Stimulated activated naive CD8-positive, alpha-beta T cell treated with anti-CD3 and anti-CD28 coated beads, Interleukin-15, Interleukin-2, amounts not matched to agents 100 ng/mL and 50 ng/mL, for 24 hours (primary cell): ENCODE data around the gene CASP7.

Experiments
- H3K27ac Mint-ChIP-seq: one replicate; pipeline ENCODE4 v1.8.0; 2021; ENCODE audit warnings: mild to moderate bottlenecking, mixed read lengths
- H3K27me3 Mint-ChIP-seq: one replicate; pipeline ENCODE4 v1.8.0; 2021; ENCODE audit warnings: mixed read lengths
- H3K36me3 Mint-ChIP-seq: one replicate; pipeline ENCODE4 v1.8.0; 2021; ENCODE audit warnings: low read depth, mixed read lengths
- H3K4me1 Mint-ChIP-seq: one replicate; pipeline ENCODE4 v1.8.0; 2021; ENCODE audit warnings: low read depth, mixed read lengths
- H3K4me3 Mint-ChIP-seq: one replicate; pipeline ENCODE4 v1.8.0; 2021; ENCODE audit warnings: mild to moderate bottlenecking, mixed read lengths
- H3K9me3 Mint-ChIP-seq: one replicate; pipeline ENCODE4 v1.8.0; 2021; ENCODE audit warnings: mixed read lengths

CASP7 gene

DNA sequence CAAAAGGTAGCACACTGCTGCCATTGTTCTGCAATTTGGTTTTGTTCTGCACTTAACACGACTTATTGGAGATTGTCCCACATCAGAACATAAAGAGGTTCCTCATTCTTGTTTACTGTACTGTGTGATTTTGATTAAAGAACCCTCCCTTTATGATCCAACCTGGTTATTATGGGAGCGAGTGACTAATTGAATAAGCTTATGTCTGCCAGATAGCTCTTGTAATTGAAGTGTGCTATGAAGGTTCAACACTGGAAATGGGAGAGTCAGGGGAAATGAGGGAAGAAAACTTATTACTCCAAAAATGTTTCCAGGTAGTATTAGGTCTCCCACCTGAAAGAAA, 33.9 kb downstream of the CASP7 start:
- H3K27ac Mint-ChIP-seq: no peak overlapping the region
- peaks cover 45% of the 10 kb centered on the region for H3K36me3 Mint-ChIP-seq
- H3K9me3 Mint-ChIP-seq: no peaks in the 10 kb centered on the region
- H3K4me1 Mint-ChIP-seq: peaks cover 19% of the 10 kb centered on the region
- H3K4me3 Mint-ChIP-seq: no peak overlapping the region
- H3K27me3 Mint-ChIP-seq: no peaks in the 10 kb centered on the region

DNA sequence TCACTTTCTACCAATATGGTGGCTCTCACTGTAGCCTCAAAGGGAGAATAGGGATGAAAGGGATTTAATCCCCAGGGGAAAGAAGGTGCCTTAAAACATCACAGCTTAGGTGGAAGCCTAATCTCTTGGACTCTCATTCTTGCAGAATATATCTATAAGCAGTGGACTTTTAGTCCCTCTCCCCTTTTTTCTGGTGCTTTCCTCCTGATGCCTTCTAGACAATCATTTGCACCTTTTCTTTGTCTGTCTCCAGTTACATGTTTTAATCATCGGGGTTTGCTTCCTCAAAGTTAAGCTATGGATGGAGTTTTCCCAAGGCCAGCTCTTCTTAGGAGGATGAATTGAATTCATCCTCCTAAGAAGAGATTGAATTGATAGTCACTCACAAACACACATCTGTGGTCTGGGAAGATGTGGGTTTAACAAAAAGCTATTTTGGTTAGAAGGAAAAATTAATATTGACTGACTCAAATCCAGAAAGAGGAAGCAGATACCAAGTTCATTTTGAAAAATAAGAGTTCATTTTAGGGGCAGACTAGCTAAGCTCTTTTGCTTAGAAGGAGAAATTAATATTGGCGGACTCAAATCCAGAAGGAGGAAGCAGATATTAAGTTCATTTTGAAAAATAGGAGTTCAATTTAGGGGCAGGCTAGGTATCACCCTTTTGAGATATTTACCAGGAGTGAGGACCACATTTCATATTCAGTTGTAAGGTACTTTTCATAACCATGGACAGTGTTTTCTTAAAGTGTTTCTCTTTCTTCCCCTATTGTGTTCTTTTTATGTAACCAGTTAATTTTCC, 36.6 kb downstream of the CASP7 start:
- H3K4me3 Mint-ChIP-seq: no peak overlapping the region
- H3K9me3 Mint-ChIP-seq: no peaks in the 10 kb centered on the region
- H3K27ac Mint-ChIP-seq: no peak overlapping the region
- peaks cover 67% of the 10 kb centered on the region for H3K36me3 Mint-ChIP-seq
- H3K27me3 Mint-ChIP-seq: no peaks in the 10 kb centered on the region
- peaks cover 9% of the 10 kb centered on the region for H3K4me1 Mint-ChIP-seq

DNA sequence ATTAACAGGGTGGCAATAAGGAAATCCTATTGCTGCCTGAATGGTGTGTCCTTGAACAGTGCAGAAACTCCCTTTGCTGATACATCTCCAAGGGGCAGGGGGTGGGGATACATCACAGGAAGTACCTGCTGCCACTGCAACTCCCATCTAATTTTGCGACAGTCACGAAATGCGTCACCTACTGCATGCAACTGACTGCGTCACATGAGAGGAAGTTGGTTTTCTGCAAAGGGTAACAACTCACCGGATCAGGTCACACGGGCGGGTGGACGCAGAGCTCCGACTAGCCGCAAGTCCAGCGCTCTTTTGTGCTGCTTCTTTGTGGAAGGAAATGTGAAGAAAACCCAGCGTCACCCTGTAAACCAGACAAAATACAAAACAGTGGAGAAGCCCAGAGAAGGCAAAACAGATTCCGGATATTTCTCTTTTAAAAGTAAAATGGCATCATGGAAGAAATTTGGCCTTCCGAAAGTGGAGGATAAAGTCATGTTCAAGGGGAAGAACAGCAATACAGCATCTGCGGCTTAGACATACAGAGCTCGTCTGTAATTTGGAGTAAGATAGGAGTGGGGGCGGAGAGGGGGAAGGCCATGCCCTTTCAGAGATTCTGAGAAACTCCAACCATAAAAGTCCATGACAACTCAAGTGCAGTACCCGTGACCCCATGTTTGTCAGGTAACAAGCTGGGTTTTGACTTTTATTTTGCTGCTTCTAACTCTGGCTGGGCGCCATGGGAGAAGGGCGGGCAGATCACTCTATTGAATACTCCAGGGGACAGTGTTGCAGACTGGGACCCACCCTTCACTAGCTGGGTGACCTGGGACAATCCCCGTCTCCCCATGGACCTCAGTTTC, 39.5 kb downstream of the CASP7 start:
- H3K27ac Mint-ChIP-seq: no peak overlapping the region
- no peaks in the 10 kb centered on the region for H3K27me3 Mint-ChIP-seq
- peaks cover 9% of the 10 kb centered on the region for H3K4me1 Mint-ChIP-seq
- H3K9me3 Mint-ChIP-seq: no peaks in the 10 kb centered on the region
- no peak overlapping the region for H3K4me3 Mint-ChIP-seq
- H3K36me3 Mint-ChIP-seq: peaks cover 66% of the 10 kb centered on the region

DNA sequence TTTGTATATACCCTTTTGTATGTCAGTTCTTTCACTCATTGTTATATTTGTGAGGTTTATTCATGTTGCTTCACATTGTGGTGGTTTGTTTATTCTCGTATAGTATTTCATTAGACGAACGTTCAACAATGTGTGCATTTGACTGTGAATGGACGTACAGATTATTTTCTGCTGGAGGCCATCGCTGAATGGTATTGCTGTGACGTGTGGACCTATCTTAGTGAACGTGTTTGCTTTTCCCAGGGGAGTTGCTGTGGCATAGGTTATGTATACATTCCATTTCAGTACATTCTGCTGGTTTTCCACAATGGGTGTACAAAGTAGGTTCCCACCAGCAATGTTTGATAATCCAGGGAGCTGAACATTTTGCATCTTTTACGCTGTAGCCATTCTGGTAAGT, 40.7 kb downstream of the CASP7 start:
- Mint-ChIP-seq H3K27ac (no peak overlapping the region), H3K4me1 (peaks cover 9% of the 10 kb centered on the region), H3K9me3 (no peaks in the 10 kb centered on the region), H3K4me3 (no peak overlapping the region), H3K36me3 (peaks cover 76% of the 10 kb centered on the region), H3K27me3 (no peaks in the 10 kb centered on the region)

DNA sequence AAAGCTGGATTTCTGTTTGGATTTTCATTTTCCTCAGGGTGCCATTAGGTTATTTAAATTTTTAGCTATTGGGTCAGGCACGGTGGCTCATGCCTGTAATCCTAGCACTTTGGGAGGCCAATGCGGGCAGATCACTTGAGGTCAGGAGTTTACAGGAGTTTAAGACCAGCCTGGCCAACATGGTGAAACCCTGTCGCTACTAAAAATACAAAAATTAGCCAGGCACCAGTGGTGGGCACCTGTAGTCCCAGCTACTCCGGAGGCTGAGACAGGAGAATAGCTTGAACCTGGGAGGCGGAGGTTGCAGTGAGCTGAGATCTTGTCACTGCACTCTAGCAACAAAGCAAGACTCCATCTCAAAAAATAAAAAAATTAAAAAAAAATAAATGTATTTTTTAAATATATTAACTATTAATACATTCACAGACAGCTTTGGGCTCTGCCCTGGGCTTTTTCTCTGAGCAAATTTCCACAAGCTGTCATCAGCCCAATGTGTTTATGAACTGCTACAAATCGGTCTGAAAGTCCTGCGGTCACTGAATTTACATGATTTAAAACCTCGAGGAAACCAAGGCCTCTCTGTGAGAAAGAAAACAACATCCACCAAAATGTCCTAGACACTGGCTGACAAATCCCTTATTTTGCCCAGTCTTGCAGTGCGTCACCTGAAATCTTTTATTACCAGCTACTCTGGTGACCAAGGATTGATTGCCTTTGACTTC, 52.6 kb downstream of the CASP7 start:
- no peaks in the 10 kb centered on the region for H3K27me3 Mint-ChIP-seq
- H3K27ac Mint-ChIP-seq: no peak overlapping the region
- H3K4me1 Mint-ChIP-seq: no peaks in the 10 kb centered on the region
- peaks cover 37% of the 10 kb centered on the region for H3K36me3 Mint-ChIP-seq
- no peak overlapping the region for H3K4me3 Mint-ChIP-seq
- H3K9me3 Mint-ChIP-seq: no peaks in the 10 kb centered on the region

DNA sequence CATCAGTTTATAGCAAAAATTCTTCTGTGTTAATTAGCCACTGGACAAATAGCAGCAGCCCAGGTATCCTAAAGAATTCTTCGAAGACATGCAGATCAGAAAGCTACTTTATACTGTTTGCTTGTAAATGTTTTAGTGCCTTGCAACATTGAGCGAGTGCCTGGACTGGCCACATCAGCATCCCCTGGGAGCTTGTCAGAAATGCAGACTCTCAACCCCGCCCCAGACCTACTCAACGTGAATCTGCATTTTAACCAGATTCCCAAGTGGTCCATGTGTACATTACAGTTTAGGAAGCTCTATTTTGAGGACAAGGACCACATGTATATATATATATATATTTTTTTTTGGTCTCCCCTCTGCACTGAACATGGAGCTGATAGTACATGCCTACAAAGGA, 53.3 kb downstream of the CASP7 start:
- no peaks in the 10 kb centered on the region for H3K4me1 Mint-ChIP-seq
- no peak overlapping the region for H3K27ac Mint-ChIP-seq
- H3K27me3 Mint-ChIP-seq: no peaks in the 10 kb centered on the region
- peaks cover 32% of the 10 kb centered on the region for H3K36me3 Mint-ChIP-seq
- no peak overlapping the region for H3K4me3 Mint-ChIP-seq
- H3K9me3 Mint-ChIP-seq: no peaks in the 10 kb centered on the region

DNA sequence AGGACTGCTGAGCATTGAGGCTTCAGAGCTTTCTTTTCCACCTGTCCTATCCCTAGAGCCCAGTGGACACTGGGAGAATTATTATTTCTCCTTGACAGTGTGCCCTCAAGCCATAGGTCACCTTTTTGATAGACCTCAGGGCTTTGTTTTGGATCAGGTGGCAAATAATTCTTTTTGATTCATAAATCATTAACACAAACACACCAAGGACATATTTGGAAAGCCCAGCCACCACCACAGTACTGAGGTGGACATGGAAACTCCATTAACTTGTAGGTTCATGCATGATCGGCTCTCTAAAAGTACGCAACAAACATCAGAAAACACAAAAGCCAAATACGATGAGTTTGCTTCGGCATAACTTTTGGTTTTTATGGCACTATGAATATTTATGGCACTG, 53.9 kb downstream of the CASP7 start:
- H3K4me1 Mint-ChIP-seq: no peaks in the 10 kb centered on the region
- H3K36me3 Mint-ChIP-seq: peaks cover 25% of the 10 kb centered on the region
- H3K27ac Mint-ChIP-seq: no peak overlapping the region
- no peaks in the 10 kb centered on the region for H3K27me3 Mint-ChIP-seq
- no peak overlapping the region for H3K4me3 Mint-ChIP-seq
- H3K9me3 Mint-ChIP-seq: no peaks in the 10 kb centered on the region

DNA sequence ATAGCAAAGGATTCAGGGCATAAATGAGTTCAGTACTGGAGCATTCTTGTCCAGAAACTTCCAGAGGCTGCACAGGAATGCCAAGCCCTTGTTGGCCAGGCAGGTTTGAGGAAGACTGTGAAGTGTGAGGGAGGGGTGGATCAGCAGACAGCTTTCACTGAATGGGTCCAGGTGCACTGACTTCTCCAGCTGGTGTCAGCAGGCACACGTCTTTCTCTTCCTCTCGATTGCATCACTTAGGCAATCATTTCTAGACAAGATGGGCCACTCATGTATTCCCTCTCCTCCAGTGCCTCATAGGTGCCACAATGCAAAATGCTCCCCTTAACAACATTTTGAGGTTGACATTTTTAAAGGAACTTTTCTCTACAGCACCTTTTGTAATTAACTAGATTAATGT, 56.2 kb downstream of the CASP7 start:
- Mint-ChIP-seq H3K4me3 (no peak overlapping the region), H3K9me3 (no peaks in the 10 kb centered on the region), H3K4me1 (no peaks in the 10 kb centered on the region), H3K27ac (no peak overlapping the region), H3K27me3 (peaks cover 8% of the 10 kb centered on the region), H3K36me3 (peaks cover 5% of the 10 kb centered on the region)

DNA sequence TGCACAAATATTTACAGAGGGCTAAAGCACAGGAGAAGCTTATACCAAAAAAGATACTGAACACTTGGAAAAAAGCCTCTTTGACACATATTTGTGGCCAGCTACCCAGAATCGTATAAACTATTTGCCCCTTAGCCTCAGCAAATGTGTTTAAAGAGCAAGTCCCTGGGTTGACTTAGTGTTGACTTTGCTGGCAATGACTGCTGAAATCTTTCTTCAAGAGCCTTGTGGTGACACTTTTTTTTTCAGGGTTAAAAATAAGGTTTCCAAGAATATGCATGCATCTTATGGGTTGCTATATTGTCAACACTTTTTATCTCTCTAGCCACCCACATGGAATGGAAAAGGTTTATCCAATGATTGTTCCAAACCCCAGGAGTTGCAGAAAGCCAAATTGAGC, 56.9 kb downstream of the CASP7 start:
- Mint-ChIP-seq H3K36me3 (peaks cover 1% of the 10 kb centered on the region), H3K9me3 (no peaks in the 10 kb centered on the region), H3K27ac (no peak overlapping the region), H3K4me3 (no peak overlapping the region), H3K27me3 (peaks cover 8% of the 10 kb centered on the region), H3K4me1 (no peaks in the 10 kb centered on the region)

DNA sequence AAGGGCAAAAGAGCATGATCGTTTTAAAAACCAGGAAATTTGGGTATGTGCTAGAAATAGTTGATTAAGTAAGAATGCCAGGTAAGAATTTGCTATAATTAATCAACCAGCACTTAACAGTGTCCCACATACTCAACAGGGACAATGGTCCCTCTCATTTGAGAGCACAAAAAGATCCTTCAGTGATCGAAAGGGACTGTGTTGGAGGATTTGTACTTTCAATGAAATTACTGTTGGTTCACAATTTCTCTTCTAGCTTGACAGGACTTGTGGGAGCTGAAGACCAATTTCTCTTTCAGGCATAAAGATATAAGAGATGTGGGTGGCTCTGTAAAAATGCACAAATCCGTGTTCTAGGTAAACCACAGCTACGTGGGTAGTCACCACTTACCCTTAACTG, 59.3 kb downstream of the CASP7 start:
- no peaks in the 10 kb centered on the region for H3K36me3 Mint-ChIP-seq
- peaks cover 17% of the 10 kb centered on the region for H3K27me3 Mint-ChIP-seq
- no peak overlapping the region for H3K27ac Mint-ChIP-seq
- H3K4me1 Mint-ChIP-seq: no peaks in the 10 kb centered on the region
- no peak overlapping the region for H3K4me3 Mint-ChIP-seq
- H3K9me3 Mint-ChIP-seq: no peaks in the 10 kb centered on the region

DNA sequence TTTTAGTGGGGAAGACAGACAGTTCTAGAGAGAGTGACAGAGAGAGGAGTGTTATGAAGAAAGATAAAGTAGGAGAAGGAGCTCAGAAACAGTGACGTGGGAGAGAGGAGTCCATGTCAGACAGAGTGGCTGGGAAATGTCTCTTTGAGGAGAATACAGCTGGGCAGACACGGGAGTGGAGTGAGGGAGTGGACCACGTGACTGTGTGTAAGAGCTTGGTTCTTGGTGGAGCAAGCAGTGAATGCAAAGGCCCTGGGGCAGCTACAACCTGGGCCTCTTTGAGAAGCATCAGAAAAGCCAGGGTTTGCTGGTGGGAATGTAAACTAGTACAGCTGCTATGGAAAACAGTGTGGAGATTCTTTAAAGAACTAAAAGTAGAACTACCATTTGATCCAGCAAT, 59.9 kb downstream of the CASP7 start:
- no peak overlapping the region for H3K27ac Mint-ChIP-seq
- no peak overlapping the region for H3K4me3 Mint-ChIP-seq
- H3K9me3 Mint-ChIP-seq: no peaks in the 10 kb centered on the region
- H3K36me3 Mint-ChIP-seq: no peaks in the 10 kb centered on the region
- H3K4me1 Mint-ChIP-seq: no peaks in the 10 kb centered on the region
- peaks cover 23% of the 10 kb centered on the region for H3K27me3 Mint-ChIP-seq

DNA sequence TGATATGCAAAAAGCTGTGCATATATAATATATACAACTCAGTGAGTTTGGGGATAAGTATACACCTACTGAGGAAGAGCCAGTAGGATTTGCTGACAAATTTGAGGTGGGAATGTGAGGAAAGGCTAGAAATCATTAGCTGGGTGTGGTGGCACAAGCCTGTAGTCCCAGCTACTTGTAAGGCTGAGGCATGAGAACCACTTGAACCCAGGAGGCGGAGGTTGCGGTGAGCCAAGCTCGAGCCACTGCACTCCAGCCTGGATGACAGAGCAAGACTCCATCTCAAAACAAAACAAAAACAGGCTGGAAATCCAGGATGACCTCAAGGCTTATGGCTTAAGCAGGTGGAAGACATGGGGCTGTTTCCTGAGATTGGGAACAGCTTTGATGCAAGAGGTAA, 61.1 kb downstream of the CASP7 start:
- Mint-ChIP-seq H3K4me3 (no peak overlapping the region), H3K27ac (no peak overlapping the region), H3K36me3 (no peaks in the 10 kb centered on the region), H3K9me3 (no peaks in the 10 kb centered on the region), H3K4me1 (no peaks in the 10 kb centered on the region), H3K27me3 (peaks cover 33% of the 10 kb centered on the region)

DNA sequence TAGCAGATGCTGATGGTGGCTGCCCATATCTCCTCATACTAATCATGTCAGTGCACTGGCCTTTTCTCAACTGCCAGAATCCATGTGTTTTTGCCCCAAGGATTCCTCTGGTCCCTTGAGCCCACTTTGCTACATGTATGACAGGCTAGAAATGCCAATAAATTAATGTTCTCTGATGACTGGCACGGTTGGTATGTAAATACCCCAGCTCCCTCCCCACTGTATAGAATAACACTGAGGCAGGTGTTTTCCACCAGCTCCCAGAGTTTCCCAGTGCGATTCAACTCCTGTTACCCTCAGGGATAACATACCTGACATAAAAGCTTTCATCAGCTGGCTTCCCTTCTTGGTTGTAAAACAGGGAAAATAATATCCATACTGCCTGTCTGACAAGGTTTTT, 62.8 kb downstream of the CASP7 start:
- Mint-ChIP-seq H3K36me3 (no peaks in the 10 kb centered on the region), H3K9me3 (no peaks in the 10 kb centered on the region), H3K4me3 (no peak overlapping the region), H3K4me1 (no peaks in the 10 kb centered on the region), H3K27me3 (peaks cover 37% of the 10 kb centered on the region), H3K27ac (no peak overlapping the region)

DNA sequence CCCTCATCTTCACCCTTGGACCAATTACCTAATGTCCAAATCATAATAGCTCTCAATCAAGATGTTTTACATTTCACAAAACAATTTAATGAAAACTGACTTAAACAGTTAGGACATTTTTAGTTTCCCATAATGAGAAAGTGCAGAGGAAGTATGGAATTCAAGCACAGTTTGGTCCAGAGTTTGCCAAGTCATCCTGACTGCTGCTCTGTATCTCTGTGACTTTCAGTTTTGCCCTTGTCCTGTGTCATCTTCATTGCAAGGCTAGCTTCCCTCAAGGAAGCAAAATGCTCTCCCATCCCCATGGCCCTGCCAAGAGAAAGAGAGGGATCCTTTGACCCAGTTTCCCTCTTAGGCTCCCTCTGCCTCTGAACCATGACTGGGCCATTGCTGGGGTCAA, 63.9 kb downstream of the CASP7 start:
- Mint-ChIP-seq H3K27ac (no peak overlapping the region), H3K36me3 (no peaks in the 10 kb centered on the region), H3K4me1 (no peaks in the 10 kb centered on the region), H3K4me3 (no peak overlapping the region), H3K9me3 (no peaks in the 10 kb centered on the region), H3K27me3 (peaks cover 37% of the 10 kb centered on the region)

DNA sequence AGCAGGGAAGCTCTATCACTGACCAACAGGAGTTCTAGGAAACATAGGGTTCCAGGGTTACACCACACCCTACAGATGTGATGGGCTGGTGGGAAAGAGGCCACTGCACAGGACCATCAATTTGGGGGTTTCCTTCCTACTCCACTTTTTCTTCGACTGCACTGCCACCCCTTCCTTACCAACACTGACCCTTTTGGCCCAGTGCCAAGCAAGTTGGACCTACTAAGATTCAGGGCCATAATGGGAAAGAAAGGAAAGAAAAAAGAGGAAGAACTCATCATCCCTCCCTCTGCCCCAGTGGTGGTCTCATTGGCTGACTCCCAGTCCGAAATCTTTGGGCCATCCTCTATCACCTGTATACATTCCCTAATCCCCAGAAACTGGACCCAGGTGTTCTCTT, 65.7 kb downstream of the CASP7 start:
- H3K27me3 Mint-ChIP-seq: peaks cover 32% of the 10 kb centered on the region
- H3K4me1 Mint-ChIP-seq: no peaks in the 10 kb centered on the region
- H3K4me3 Mint-ChIP-seq: no peak overlapping the region
- no peaks in the 10 kb centered on the region for H3K36me3 Mint-ChIP-seq
- H3K27ac Mint-ChIP-seq: no peak overlapping the region
- H3K9me3 Mint-ChIP-seq: no peaks in the 10 kb centered on the region
